ENCODE results near the gene METTL4.

GRCh38 chr18:2536063-2536462 lies 35.2 kb downstream of the METTL4 start:
- no peak for TF ChIP-seq EZH2 (IDR thresholded peaks at IDR 0.05; ENCODE audit: low read depth)
- no peak for TF ChIP-seq CTCF (conservative IDR thresholded peaks at IDR 0.05)

All from PC-9 (cell line).